Left hindlimb (tissue), 1 donor: ENCODE results near the gene DTNBP1.

Experiments
- DNase-seq: peaks from one replicate; pipeline ENCODE4 v3.0.0-alpha.2; 2018

DTNBP1 gene

GRCh38 chr6:15622045-15622740 is 40.6 kb downstream of the DTNBP1 start:
- no peak for DNase-seq

- peak; percentile 28 for DNase-seq
Measured at GRCh38 chr6:15621203-15622044, 41.4 kb downstream of the DTNBP1 start.

GRCh38 chr6:15620611-15621010 is 42.2 kb downstream of the DTNBP1 start:
- no peak for DNase-seq

- no peak for DNase-seq
Measured at GRCh38 chr6:15619330-15619729, 43.5 kb downstream of the DTNBP1 start.

DNA sequence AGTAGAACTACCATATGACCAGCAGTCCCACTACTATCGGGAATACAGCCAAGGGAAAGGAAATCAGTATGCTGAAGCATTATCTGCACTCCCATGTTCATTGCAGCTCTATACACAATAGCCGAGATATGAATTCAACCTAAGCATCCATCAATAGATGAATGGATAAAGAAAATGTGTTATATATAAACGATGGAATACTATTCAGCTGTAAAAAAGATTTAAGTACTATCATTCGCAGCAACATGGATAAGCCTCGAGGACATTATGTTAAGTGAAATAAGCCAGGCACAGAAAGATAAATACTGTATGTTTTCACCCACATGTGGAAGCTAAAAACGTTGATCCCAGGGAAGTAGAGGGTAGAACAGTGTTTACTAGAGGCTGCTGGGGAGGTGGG is 44.1 kb downstream of the DTNBP1 start:
- DNase-seq, result no peak

DNA sequence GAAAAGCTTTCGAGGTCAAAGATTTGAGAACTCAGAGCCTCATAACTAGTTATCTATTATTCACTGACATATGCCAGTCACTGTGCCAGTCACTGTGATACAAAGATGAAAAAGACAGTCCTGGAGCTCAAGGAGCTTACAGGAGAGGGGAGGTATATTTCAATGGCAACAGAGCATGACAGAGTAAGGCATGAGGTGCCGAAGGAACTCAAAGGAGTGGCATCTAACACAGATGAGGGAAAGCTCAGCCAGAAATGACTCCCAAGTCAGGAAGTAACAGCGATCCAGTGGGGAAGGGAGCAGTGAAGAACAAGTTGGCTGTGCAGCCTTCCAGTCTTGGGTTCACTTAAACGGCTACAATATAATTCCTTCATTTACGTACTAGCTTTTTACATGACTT is 46.6 kb downstream of the DTNBP1 start:
- DNase-seq, result no peak

- DNase-seq, result no peak
Measured at GRCh38 chr6:15615802-15616201, 47.0 kb downstream of the DTNBP1 start.

DNA sequence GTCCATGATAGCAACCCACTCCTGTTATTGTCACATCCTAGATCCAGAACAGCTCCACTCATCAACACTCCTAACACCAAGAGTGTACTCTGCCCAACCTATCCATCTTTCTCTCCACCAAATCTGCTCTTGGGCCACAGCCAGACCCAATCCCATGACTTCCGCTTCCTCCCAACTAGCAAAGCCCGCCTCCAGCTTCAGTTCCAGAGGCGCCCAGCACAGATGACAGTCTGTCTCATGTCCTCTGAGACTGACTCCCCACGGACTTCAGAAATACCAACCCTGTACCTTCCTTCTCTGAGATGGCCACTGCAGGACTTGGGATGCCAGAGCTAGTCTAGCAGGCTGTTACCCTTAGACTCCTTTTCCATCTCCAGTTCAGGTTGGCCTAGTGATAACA is 48.6 kb downstream of the DTNBP1 start:
- no peak for DNase-seq

GRCh38 chr6:15608396-15608795 is 54.4 kb downstream of the DTNBP1 start:
- DNase-seq, result peak; percentile 39

DNA sequence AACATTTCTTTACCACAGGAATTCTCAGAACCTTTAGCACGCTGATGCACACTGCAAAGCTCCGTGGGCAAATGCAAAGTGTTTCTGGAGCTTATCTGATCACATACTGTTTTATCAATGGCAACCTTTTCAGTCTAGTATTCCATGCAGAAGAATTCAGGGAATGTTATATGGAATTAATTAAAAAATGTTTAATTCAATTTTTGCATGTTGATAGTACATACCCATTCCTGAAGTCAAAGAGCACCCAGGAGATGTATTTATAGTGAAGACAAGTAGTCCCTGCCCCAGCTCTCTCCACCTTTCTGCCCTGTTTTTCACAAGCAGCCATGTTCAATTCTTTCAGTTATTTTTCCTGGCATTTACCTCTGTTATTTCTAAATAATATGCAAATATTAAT is 55.2 kb downstream of the DTNBP1 start:
- no peak for DNase-seq

GRCh38 chr6:15606347-15606746 is 56.5 kb downstream of the DTNBP1 start:
- no peak for DNase-seq

GRCh38 chr6:15604843-15605242 is 58.0 kb downstream of the DTNBP1 start:
- no peak for DNase-seq

GRCh38 chr6:15602154-15602553 is 60.7 kb downstream of the DTNBP1 start:
- no peak for DNase-seq

DNA sequence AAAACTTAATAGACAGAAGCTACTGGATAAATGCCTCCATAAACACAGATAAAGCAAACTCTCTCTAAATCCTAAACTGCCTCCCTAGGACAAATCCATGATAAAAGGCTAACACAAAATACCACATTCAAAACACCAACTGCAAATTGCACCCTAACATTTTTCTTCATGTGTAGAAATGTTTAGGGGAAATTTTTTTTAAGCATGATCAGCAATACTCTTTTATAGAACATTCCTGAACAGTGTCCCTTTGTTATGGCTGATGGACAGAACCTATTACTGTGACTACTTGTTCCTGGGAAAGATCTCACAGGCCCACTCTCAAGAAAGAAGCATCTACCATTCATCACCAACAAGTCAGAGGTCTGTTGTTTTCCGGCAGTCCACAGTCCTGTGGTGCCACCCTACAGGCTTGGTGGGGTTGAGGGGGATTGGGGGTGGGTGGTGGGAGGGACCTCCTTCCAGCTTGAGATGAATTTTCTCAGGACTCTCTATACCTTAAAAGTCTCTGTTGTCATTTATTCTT is 64.5 kb downstream of the DTNBP1 start:
- DNase-seq, result no peak

DNA sequence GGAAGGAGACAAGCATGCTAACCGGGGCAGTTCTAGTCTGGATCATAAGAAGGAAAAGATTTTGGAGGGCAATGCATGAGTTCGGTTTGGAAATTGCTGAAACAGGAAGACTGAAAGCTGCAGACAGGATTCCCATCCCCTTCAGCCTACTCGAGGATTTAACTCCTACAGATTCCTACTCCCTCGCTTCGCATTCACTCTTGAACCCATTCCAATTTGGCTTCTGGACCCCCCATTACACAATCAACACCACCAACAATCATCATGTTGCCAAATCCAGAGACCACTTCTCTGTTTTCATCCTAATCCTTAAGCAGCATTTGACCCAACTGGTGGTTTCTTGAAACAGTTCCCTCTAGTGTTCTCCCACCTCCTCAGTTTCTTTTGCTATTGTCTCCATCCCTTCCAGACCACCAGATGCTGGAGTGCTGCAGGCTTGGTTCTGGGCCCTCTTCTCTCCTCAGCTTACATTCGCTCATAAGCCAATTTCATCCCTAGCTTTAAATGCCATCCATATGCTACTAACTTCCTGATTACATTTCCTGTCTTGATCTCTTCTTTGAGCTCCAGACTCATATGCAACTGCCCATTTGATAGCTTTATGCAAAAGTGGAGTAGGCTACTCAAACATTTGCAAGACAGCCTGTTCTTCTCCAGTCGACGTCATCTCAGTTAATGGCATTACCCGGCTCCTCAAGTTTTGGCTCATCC is 66.5 kb downstream of the DTNBP1 start:
- DNase-seq, result no peak

- no peak for DNase-seq
Measured at GRCh38 chr6:15595461-15596173, 67.2 kb downstream of the DTNBP1 start.

DNA sequence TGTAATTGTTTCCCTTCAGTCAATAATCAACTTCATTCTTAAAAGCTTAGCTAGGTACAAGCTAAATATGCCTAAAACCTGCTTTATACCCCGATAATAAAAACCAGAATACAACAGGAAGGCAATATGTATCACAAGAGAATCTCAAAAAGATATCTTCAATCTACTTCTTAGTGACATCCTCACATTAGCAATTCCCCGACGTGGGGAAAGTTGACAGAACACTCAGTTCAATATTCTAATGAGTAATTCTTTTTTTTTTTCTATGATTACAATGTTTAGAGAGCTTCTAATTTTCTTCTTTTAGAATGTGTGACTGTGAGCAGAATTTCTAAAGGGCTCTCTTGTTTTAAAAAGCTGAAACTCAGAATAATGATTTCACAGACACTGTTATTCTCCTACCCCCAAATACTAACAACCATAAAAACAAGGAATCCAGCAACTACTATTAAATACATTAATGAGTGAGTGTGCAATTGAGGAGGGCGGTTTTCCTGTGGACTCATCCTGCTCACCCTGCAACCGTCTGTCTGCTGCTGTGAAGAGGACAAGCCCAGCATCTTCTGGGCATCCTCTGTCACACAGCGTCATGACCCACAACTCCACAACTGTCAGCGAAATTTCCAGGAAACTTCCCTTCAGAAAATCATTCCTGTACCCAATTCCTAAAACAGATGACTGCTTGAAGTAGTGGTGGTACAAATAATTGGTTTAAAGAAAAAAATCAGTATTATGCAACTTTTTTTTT is 68.1 kb downstream of the DTNBP1 start:
- no peak for DNase-seq

- no peak for DNase-seq
Measured at GRCh38 chr6:15593798-15594197, 69.0 kb downstream of the DTNBP1 start.

GRCh38 chr6:15592610-15593009 is 70.2 kb downstream of the DTNBP1 start:
- DNase-seq, result no peak

- DNase-seq, result no peak
Measured at GRCh38 chr6:15588971-15589634, 73.7 kb downstream of the DTNBP1 start.

- no peak for DNase-seq
Measured at GRCh38 chr6:15586503-15586902, 76.3 kb downstream of the DTNBP1 start.
